Right atrium auricular region (tissue), 2 donors: ENCODE results near the gene IFRD1. TPM values are rescaled to one million over a fixed set of nuclear protein-coding genes. Genes with fewer than 3 reads are reported as not detected.
A peak's percentile ranks its signal among the peaks of the same experiment; 100 is the strongest.

ENCODE experiments used
- DNase-seq: peaks from one replicate; pipeline ENCODE4 v3.0.0-alpha.2; 2019; ENCODE audit warnings: low spot score
- H3K27ac ChIP-seq, 2 donors: fragments of 200-600 bp; sonication (generic); 1 replicate in 1 of 2; 2 replicates in 1 of 2; pipeline ENCODE4 v1.5.1; 2016 to 2019
- H3K27me3 ChIP-seq, 2 donors: fragments of 200-600 bp; sonication (generic); one replicate each; pipeline versions ENCODE4 v1.5.1 to v1.6.0; 2017 to 2019
- H3K36me3 ChIP-seq: fragments of 200-600 bp; sonication (generic); one replicate; pipeline ENCODE4 v1.5.1; 2016
- H3K4me1 ChIP-seq, 2 donors: fragments of 200-600 bp; sonication (generic); one replicate each; pipeline versions ENCODE4 v1.5.1 to v1.6.0; 2017 to 2019
- H3K4me3 ChIP-seq, 2 donors: fragments of 200-600 bp; sonication (generic); 1 replicate in 1 of 2; 2 replicates in 1 of 2; pipeline ENCODE4 v1.5.1; 2017 to 2019; ENCODE audit warnings: mild to moderate bottlenecking in 1 of 2, moderate library complexity in 1 of 2
- H3K9me3 ChIP-seq, 2 donors: fragments of 200-600 bp; sonication (generic); one replicate each; pipeline ENCODE4 v1.5.1; 2019
- total RNA-seq, 2 donors: library from RNA; depleted of rRNA; stranded (reverse); fragments of >200 nt; gene quantifications; one replicate each; pipeline ENCODE4 v1.1.0, GENCODE V29; 2016
- TF ChIP-seq, protein P1 (sequence below), 2 donors: fragments of 200-600 bp; sonication (generic); IDR thresholded peaks; one replicate each; pipeline ENCODE4 v1.5.1; 2019; ENCODE audit warnings: antibody characterized with exemption in 2 of 2

IFRD1 gene
- total RNA-seq, 2 donors from 2014 or later, result 11.2 to 25.5 TPM

DNA sequence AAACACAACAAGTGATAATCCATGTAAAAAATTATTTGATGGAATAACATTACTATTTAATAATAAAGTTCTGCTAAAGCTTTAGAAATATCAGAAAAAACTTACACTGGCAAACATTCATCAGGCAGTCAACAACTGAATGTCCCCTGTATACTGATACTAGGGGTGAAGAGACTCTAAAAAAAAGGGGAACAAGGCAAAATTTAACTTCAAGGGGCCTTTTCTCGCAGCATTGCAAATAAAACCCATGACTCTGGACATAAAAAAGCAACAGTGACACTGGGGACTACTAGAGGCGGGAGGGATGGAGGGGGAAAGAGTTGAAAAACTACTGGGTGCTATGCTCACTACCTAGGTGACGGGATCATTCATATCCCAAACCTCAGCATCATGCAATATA lies 5.8 kb upstream of the IFRD1 start:
- no peaks in the 10 kb centered on the region for H3K9me3 ChIP-seq
- H3K27ac ChIP-seq, result no peak overlapping the region
- no peaks in the 10 kb centered on the region for H3K36me3 ChIP-seq
- H3K27me3 ChIP-seq, result no peaks in the 10 kb centered on the region
- no peak for DNase-seq
- H3K4me3 ChIP-seq, result no peak overlapping the region
- TF ChIP-seq, protein P1, sequence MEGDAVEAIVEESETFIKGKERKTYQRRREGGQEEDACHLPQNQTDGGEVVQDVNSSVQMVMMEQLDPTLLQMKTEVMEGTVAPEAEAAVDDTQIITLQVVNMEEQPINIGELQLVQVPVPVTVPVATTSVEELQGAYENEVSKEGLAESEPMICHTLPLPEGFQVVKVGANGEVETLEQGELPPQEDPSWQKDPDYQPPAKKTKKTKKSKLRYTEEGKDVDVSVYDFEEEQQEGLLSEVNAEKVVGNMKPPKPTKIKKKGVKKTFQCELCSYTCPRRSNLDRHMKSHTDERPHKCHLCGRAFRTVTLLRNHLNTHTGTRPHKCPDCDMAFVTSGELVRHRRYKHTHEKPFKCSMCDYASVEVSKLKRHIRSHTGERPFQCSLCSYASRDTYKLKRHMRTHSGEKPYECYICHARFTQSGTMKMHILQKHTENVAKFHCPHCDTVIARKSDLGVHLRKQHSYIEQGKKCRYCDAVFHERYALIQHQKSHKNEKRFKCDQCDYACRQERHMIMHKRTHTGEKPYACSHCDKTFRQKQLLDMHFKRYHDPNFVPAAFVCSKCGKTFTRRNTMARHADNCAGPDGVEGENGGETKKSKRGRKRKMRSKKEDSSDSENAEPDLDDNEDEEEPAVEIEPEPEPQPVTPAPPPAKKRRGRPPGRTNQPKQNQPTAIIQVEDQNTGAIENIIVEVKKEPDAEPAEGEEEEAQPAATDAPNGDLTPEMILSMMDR (IDR thresholded peaks at IDR 0.05), result no peak
- H3K4me1 ChIP-seq, result peaks cover 0 to 5% of the 10 kb centered on the region in 2 donors

DNA sequence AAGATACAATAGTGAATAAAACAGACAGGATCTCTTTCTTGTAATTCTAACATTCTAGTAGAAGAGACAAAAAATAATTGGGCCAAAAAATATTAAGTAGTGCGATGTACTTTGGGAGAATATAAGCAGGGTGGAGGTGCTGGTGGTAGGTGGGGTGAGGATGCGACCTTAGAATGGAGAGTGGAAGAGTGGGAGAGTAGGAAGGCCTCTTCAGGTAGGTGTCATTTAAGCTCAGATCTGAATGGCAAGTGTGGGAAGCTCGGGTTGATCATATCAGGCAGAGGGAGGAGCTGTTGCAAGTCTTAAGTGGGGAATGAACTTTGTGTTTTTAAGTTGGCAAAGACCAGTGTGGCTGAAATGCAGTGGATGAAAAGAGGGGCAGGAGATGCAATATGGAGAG lies 3.8 kb upstream of the IFRD1 start:
- Histone ChIP-seq H3K27me3 (no peaks in the 10 kb centered on the region), H3K36me3 (no peaks in the 10 kb centered on the region), H3K4me1 (peaks cover 0 to 10% of the 10 kb centered on the region in 2 donors), H3K9me3 (no peaks in the 10 kb centered on the region), H3K4me3 (no peak overlapping the region), H3K27ac (no peak overlapping the region)
- DNase-seq, result no peak
- TF ChIP-seq, protein P1 (IDR thresholded peaks at IDR 0.05), result no peak

DNA sequence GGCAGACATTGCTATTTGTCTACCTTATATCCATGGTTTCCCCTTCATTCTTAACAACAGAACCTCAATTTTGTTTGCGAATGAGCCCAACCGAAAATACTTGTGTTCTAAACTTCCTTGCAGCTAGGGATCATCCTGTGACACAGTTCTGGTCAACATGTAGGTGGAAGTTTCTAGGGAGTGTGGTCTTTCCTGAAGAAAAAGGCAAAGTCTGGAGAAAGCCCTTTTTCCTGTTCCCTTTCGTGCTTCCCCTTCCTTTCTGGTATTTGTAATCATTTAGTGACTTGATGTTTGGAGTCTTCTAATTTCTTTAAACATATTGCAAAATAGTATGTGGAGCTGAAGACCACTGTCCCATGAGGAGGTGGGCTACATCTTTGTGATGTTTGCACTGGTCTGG lies 2.9 kb upstream of the IFRD1 start:
- peaks cover 0 to 15% of the 10 kb centered on the region in 2 donors for H3K4me1 ChIP-seq
- TF ChIP-seq, protein P1 (IDR thresholded peaks at IDR 0.05), result no peak
- no peak overlapping the region for H3K27ac ChIP-seq
- DNase-seq, result no peak
- H3K27me3 ChIP-seq, result no peaks in the 10 kb centered on the region
- no peaks in the 10 kb centered on the region for H3K36me3 ChIP-seq
- no peak overlapping the region for H3K4me3 ChIP-seq
- H3K9me3 ChIP-seq, result no peaks in the 10 kb centered on the region

DNA sequence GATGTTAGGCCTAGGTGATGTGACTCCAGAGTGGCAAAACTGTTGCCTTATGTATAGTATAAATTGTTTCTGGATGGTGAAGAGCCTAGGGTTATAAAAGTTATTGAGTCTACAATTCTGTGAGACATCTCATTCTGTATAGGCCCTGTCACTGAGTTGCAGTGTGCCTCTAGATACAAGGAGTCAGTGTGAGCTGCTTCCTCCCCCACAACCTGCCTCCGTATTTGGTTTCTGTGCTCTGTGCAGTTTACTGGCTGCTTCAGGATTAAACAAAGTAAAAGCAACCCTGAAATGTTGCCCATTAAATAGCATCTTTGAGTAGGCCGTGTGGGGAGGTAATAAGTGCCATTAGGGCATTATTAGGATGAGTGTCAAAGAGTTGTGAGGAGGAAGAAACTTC lies 1.9 kb upstream of the IFRD1 start:
- TF ChIP-seq, protein P1 (IDR thresholded peaks at IDR 0.05), result no peak
- no peak overlapping the region for H3K4me3 ChIP-seq
- H3K9me3 ChIP-seq, result no peaks in the 10 kb centered on the region
- H3K27me3 ChIP-seq, result no peaks in the 10 kb centered on the region
- H3K4me1 ChIP-seq, result peaks cover 0 to 25% of the 10 kb centered on the region in 2 donors
- no peak overlapping the region for H3K27ac ChIP-seq
- no peak for DNase-seq
- H3K36me3 ChIP-seq, result no peaks in the 10 kb centered on the region

DNA sequence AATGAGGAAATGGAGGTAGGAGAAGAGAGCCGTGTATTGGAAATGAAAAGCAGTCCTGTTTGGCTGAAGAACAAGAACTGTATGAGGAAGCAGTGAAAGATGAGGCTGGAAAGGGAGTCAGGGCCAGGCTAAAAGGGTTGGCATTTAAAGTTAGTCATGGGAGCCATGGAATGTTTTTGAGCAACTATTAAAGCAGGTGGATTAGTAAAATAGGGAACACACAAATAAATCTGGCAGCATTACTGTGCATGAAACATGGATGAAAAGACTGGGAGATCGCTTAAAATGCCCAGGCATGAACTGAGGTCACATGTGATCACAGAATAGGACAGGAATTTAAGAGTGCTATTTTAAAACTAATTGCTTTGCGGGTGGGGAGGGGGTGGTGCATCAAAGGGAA lies 1.4 kb upstream of the IFRD1 start:
- no peaks in the 10 kb centered on the region for H3K27me3 ChIP-seq
- no peak overlapping the region for H3K4me3 ChIP-seq
- no peaks in the 10 kb centered on the region for H3K36me3 ChIP-seq
- H3K9me3 ChIP-seq, result no peaks in the 10 kb centered on the region
- no peak for DNase-seq
- H3K4me1 ChIP-seq, result peaks cover 0 to 30% of the 10 kb centered on the region in 2 donors
- TF ChIP-seq, protein P1 (IDR thresholded peaks at IDR 0.05), result no peak
- H3K27ac ChIP-seq, result peak overlapping the region in 1 of 2 donors; percentile 100

DNA sequence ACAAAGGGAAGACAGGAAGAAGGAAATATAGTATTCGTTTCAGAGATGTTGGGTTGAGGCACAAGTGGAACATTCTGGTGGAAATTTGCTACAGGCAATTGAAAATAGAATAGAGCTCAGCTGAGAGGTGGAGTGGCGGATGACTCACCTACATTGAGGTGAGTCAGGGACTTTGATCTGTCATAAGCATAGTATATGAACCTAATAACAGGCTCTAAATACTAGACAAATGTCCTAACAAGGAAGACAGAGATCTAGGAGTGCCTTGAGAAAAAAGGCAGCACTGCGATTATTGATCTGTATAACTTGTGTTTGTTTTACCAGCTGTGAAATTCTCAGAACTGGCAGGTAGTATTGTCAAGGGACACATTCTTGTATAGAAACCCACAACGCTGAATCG lies 907 bp upstream of the IFRD1 start:
- H3K27me3 ChIP-seq, result no peaks in the 10 kb centered on the region
- peak overlapping the region; percentile 99 to 100 for H3K27ac ChIP-seq
- no peak for DNase-seq
- no peaks in the 10 kb centered on the region for H3K9me3 ChIP-seq
- H3K36me3 ChIP-seq, result no peaks in the 10 kb centered on the region
- TF ChIP-seq, protein P1 (IDR thresholded peaks at IDR 0.05), result no peak
- peak overlapping the region; percentile 84 to 100 for H3K4me3 ChIP-seq
- peaks cover 0 to 34% of the 10 kb centered on the region in 2 donors for H3K4me1 ChIP-seq
